Fibroblast of skin of right quadriceps (primary cell): ENCODE results near the gene CMIP.
A peak's percentile ranks its signal among the peaks of the same experiment; 100 is the strongest.

ENCODE experiments used
- DNase-seq: peaks from one replicate; pipeline ENCODE4 v3.0.0-alpha.2; 2013

CMIP gene

GRCh38 chr16:81647527-81647926 is 202.9 kb downstream of the CMIP start:
- DNase-seq: peak; percentile 82

GRCh38 chr16:81649561-81650184 is 205.1 kb downstream of the CMIP start:
- DNase-seq: peak; percentile 42

- DNase-seq: no peak
Measured at GRCh38 chr16:81650281-81650680, 205.7 kb downstream of the CMIP start.

- DNase-seq: peak; percentile 28
Measured at GRCh38 chr16:81650982-81651562, 206.5 kb downstream of the CMIP start.

- no peak for DNase-seq
Measured at GRCh38 chr16:81651758-81652718, 207.4 kb downstream of the CMIP start.

- no peak for DNase-seq
Measured at GRCh38 chr16:81652798-81653505, 208.3 kb downstream of the CMIP start.

- no peak for DNase-seq
Measured at GRCh38 chr16:81654346-81654745, 209.7 kb downstream of the CMIP start.

- DNase-seq: no peak
Measured at GRCh38 chr16:81655469-81656162, 211.0 kb downstream of the CMIP start.

- DNase-seq: no peak
Measured at GRCh38 chr16:81657224-81657623, 212.6 kb downstream of the CMIP start.

- no peak for DNase-seq
Measured at GRCh38 chr16:81657781-81658180, 213.2 kb downstream of the CMIP start.

- no peak for DNase-seq
Measured at GRCh38 chr16:81658373-81658772, 213.8 kb downstream of the CMIP start.

GRCh38 chr16:81659249-81659648 is 214.6 kb downstream of the CMIP start:
- no peak for DNase-seq

- no peak for DNase-seq
Measured at GRCh38 chr16:81661082-81661481, 216.5 kb downstream of the CMIP start.

GRCh38 chr16:81664153-81664552 is 219.5 kb downstream of the CMIP start:
- DNase-seq: no peak

GRCh38 chr16:81665588-81665987 is 221.0 kb downstream of the CMIP start:
- DNase-seq: no peak

GRCh38 chr16:81666113-81666512 is 221.5 kb downstream of the CMIP start:
- no peak for DNase-seq

GRCh38 chr16:81668243-81669097 is 223.9 kb downstream of the CMIP start:
- DNase-seq: no peak

GRCh38 chr16:81669473-81670350 is 225.1 kb downstream of the CMIP start:
- no peak for DNase-seq

- no peak for DNase-seq
Measured at GRCh38 chr16:81671738-81672597, 227.4 kb downstream of the CMIP start.
